ENCODE data around the gene RNF2. TPM values are rescaled to one million over a fixed set of nuclear protein-coding genes. Genes with fewer than 3 reads are reported as not detected.

RNF2 gene
- total RNA-seq, 1 experiment from 2014 or later, result 18.5 TPM

DNA sequence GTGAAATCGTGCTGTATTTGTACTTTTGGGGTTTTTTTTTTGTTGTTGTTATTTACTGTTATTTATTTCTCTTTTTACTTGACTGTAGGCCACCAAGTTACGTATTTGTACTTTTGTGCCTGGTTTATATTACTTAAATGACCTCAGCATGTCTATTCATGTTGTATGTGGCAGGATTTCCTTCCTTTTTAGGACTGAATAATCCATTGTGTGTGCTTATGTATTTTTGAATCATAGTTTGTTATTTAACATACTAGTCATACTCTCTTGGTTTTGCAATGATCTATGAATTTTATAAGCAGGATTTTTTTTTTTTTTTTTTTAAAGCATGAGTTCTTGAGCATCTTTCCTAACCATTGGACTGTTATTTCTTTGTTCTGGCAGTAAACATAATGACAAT, 51.2 kb downstream of the RNF2 start:
- no peak for DNase-seq (ENCODE audit: low spot score)

DNA sequence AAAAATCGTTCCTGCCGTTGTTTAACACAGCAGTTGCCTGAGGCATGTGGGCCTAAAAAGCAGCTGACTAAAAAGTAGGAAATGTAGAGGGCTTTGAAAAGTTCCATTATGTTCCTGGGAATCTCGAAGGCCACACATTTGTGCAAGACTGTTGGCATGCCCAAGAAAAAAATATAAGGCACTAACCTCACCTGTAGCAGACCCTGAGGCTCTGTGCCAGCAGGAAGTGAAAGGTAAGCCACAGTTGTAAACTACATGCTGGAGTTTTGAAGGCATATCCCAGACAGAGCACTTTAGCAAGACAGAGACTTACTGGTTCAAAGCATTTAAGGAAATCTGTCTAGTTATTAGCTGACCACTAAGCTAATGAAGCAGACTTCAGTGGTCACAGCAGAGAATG, 58.7 kb downstream of the RNF2 start:
- DNase-seq (ENCODE audit: low spot score), result no peak

DNA sequence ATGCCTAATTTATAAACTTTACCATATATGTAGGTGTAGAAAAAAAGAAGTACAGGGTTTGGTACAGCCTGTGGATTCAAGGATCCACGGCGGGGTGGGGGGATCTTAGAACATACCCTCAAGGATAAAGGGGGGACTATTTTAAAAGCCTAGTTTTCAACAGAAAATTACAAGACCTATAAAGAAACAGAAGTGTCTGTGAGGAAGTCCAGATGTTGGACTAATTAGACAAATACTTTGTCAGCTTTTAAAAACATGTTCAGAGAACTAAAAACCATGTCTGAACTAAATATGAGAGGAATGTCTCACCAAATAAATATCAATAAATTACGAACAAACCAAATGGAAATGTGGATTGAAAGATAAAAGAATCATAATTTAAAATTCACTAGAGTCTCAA, 59.8 kb downstream of the RNF2 start:
- no peak for DNase-seq (ENCODE audit: low spot score)

DNA sequence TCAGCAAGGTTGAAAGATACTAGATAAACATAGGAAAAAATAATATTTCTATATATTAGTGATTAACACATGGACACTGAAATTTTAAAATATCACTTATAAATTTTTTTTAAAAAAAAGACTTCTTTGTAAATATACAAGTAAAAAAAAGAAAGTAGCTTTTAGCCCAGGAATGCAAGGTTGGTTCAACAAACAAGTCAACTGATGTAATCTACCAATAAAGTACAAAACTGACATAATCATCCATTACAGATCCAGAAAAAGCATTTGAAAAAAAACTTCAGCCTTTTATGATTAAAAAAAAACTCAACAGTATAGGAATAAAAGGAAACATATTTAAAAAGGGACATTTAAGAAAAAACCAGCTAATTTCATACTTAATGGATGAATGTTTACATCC, 63.0 kb downstream of the RNF2 start:
- DNase-seq (ENCODE audit: low spot score), result no peak

DNA sequence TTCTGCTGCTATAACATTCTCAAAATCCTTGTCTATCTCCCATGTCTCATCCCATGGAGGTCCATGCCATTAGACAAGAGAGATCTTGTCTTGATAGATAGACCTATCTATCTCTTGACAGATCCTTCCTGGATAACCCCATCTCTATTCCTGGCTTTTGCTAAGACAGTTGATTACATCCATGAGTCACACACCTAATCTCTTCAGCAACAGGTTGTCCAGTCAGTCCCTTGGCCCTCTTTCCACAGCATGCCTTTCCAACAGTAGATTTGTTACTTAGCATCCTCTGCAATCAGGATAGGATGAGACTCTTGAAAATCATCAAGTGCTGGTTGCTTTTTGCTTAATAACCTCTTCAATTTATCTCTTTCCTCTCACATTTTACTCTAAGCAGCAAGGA, 64.8 kb downstream of the RNF2 start:
- no peak for DNase-seq (ENCODE audit: low spot score)

DNA sequence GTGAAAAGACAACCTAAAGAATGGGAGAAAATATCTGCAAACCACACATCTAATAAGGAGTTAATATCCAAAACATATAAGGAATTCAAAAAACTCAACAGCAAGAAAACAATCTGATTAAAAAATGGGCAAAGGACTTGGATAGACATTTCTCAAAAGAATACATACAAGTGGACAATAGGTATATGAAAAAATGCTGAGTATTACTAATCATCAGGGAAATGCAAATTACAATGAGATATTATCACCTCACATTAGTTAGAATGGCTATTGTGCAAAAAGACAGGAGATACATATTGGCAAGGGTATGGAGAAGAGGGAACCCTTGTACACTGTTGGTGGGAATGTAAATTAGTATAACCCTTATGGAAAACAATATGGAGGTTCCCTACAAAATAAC, 66.5 kb downstream of the RNF2 start:
- no peak for DNase-seq (ENCODE audit: low spot score)

DNA sequence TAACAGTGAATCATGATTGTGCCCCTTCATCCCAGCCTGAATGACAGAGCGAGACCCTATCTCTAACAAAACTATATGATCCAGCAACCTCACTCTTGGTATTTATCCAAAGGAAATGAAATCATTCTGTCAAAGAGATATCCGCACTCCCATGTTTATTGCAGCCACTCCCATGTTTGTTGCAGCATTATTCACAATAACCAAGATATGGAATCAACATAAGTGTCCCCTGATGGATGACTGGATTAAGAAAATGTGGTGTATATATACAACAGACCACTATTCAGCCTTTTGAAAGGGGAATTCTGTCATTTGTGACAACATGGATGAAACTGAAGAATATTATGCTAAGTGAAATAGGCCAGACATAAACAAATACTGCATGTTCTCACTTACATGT, 67.0 kb downstream of the RNF2 start:
- no peak for DNase-seq (ENCODE audit: low spot score)

DNA sequence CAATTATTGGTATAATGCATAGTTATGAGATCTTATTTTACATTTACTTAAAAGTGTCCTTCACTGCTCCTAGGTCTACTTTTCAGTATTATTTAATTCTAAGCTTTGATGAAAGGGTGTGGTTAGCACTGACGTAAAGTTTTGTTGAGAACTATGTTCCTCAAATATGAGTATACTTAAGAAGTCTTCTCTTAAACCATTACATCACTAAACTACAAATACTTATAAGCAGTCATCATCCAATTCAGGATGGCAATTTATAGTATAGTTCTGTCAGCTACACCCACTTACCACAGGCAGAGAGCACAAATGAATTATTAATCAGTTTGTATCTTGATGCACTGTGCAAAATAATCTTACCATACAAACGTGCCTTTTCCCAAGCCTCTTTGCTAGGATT, 84.3 kb downstream of the RNF2 start:
- DNase-seq (ENCODE audit: low spot score), result no peak

DNA sequence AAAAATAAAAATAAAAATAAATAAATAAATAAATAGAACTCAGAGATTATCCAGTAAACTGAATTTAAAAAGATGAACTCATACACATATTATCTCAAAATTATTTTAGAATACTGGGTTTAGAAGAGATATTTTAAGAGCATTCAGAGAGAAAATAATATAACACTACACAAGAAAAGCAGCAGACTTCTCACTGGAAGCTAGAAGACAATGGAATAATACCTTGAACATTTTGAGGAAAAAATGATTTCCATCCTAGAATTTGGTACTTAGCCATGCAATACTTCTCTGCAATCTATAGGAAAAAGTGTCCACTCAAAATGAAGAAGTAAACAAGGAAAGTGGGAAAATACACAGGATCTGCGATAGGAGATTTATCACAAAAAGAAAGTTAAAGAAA, 87.2 kb downstream of the RNF2 start:
- no peak for DNase-seq (ENCODE audit: low spot score)

DNA sequence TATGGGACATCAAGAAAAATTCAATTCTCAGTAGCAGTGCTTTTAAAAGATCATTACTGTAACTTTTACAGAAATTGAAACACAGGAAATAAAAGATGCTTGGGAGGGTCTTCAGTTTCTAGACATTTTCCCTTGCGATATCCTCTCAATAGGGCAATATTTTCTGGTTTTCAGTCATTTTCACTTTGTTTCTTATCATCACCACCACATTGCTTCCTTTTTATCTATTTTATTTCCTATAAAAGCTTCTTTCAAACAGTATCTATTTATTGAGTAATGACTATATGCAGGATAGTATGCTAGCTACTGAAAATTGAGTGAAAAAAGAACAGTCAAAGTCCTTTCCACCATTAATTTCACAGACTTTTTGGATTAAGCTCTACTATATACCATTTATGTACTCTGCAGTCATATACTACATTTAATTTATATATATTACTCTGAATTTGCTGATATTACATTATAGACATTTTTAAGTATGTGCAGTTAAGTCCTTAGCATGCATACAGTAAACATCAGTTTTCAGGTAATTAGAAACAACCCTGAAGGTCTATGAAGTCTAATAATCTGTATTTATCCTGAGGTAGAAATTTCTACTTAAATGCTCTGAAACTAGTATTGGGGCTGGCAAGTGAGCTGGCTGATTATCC, 92.7 kb downstream of the RNF2 start:
- no peak for DNase-seq (ENCODE audit: low spot score)

DNA sequence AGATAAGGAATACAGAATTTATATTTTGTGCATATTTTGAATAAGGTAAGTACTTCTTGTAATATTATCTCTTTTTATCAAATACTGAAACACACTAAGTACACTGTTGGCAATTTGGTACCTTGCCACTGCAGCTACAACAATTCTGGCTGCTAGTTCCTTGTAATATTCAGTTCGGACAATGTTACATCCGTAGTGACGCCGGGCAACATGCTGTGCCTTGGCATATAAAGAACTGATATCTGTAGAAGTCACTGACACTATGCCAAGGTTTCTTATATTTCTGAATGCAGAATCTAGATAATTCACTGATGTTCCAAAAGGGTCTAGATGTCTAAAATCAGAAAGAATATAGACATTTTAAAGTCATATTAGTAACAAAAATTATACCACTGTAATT, 93.9 kb downstream of the RNF2 start:
- DNase-seq (ENCODE audit: low spot score), result no peak

DNA sequence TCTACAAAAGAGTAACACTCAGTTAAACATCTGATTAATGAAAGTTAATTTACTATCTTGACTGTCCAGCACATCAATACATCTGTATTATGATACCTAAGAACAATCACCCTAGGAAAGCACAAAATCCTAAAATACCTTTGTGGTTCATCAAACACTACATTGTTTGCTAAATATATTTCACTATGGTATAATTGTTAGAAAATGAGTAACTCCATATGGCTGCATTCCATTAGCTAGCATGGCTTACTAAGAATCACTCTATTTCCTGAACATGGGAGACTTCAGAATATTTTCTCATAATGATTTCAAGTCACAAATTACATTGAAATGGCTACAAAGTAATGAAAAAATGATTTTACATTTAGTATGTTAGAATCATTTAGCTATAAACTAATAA, 98.9 kb downstream of the RNF2 start:
- DNase-seq (ENCODE audit: low spot score), result no peak

DNA sequence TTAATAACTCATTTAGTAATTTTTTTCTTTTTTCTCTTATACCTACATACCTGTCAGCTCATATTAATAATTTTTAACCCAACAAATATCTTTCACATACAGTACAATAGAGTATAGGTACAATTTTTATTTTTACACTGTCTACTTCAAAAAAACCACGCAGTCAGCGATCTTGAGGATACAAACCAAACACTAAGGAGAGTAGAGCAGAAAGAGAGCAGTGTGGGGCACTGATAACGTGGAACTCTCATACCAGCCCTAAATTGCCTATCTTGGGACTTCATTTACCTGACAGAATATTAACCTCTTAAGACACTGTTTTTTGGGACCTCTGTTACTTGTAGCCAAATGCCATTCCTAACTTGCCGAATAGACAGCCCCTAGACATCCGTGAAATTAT, 105.9 kb downstream of the RNF2 start:
- DNase-seq (ENCODE audit: low spot score), result no peak

Other genes with a start within 250 kb of the RNF2 start
- gene NIBAN1, start 71.0 kb upstream of the RNF2 start, total RNA-seq (2014; rRNA removed; shearing (Covaris generic)), result 12.2 and 16.0 TPM in 2 replicates
- gene TRMT1L, start 111.4 kb downstream of the RNF2 start, total RNA-seq (2014; rRNA removed; shearing (Covaris generic)), result 24.3 and 29.3 TPM in 2 replicates
- 2.0 TPM in 2 replicates for gene SWT1, start 111.6 kb downstream of the RNF2 start, total RNA-seq (2014; rRNA removed; shearing (Covaris generic))